ENCODE results near the gene CYB5D1. TPM values are rescaled to one million over a fixed set of nuclear protein-coding genes. Genes with fewer than 3 reads are reported as not detected.

The CYB5D1 gene
- total RNA-seq, 1 experiment from 2014 or later, result 18.0 TPM

- no peak overlapping the region for H3K18ac ChIP-seq (ENCODE audit: insufficient read length, low read depth, low read length)
- DNase-seq, result no peak
- no peak overlapping the region for H2BK5ac ChIP-seq (ENCODE audit: insufficient read length, low read length)
- no peak overlapping the region for H2BK20ac ChIP-seq (ENCODE audit: low read depth, low read length, poor library complexity, severe bottlenecking)
- no peak overlapping the region for H2AFZ ChIP-seq (ENCODE audit: low read length)
- no peaks in the 10 kb centered on the region for H3K9me3 Mint-ChIP-seq
- peaks cover 2 to 47% (median 40%) of the 10 kb centered on the region in 3 experiments; a peak in 6 of 7 replicates for H3K36me3 Mint-ChIP-seq (ENCODE audit: insufficient read depth in 1 of 3, low read depth in 3 of 3)
- H4K5ac ChIP-seq (ENCODE audit: insufficient read length, low read depth, low read length), result no peak overlapping the region
- no peak overlapping the region for H2BK12ac ChIP-seq (ENCODE audit: insufficient read length, low read depth, low read length)
- no peak overlapping the region for H3K56ac ChIP-seq (ENCODE audit: insufficient read length, low read depth, low read length)
- H4K20me1 ChIP-seq (ENCODE audit: control insufficient read depth, insufficient read depth, insufficient read length), result no peaks in the 10 kb centered on the region
- no peak overlapping the region for H2BK120ac ChIP-seq (ENCODE audit: low read depth, low read length, poor library complexity, severe bottlenecking)
- no peaks in the 10 kb centered on the region for H3K79me1 ChIP-seq (ENCODE audit: insufficient read depth, low read depth, low read length, poor library complexity, severe bottlenecking)
- no peak overlapping the region for H3K27ac ChIP-seq (ENCODE audit: insufficient read length, low read depth, low read length)
- TF ChIP-seq, protein P1, sequence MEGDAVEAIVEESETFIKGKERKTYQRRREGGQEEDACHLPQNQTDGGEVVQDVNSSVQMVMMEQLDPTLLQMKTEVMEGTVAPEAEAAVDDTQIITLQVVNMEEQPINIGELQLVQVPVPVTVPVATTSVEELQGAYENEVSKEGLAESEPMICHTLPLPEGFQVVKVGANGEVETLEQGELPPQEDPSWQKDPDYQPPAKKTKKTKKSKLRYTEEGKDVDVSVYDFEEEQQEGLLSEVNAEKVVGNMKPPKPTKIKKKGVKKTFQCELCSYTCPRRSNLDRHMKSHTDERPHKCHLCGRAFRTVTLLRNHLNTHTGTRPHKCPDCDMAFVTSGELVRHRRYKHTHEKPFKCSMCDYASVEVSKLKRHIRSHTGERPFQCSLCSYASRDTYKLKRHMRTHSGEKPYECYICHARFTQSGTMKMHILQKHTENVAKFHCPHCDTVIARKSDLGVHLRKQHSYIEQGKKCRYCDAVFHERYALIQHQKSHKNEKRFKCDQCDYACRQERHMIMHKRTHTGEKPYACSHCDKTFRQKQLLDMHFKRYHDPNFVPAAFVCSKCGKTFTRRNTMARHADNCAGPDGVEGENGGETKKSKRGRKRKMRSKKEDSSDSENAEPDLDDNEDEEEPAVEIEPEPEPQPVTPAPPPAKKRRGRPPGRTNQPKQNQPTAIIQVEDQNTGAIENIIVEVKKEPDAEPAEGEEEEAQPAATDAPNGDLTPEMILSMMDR (conservative IDR thresholded peaks at IDR 0.05), result no peak
- no peaks in the 10 kb centered on the region for H3K9me3 ChIP-seq (ENCODE audit: control insufficient read depth, low read depth, low read length)
- H4K8ac ChIP-seq (replicated peaks; ENCODE audit: insufficient read length, low read depth, low read length), result no peak overlapping the region
- H3K27ac Mint-ChIP-seq, result no peak overlapping the region
- no peaks in the 10 kb centered on the region; the same call in 1 of the 2 replicates for H3K4me1 ChIP-seq (ENCODE audit: insufficient read depth, low read length)
- peaks cover 13% of the 10 kb centered on the region for H3K27me3 Mint-ChIP-seq (ENCODE audit: low read depth)
- no peak overlapping the region for H4K91ac ChIP-seq (ENCODE audit: insufficient read length, low read depth, low read length)
- no peak overlapping the region for H3K23ac ChIP-seq (ENCODE audit: insufficient read length, low read depth, low read length)
- WGBS (ENCODE audit: extremely low coverage, insufficient read length, low lambda C conversion rate), result no CpG with 5 or more reads among the region's 35 CpGs
- H3K23me2 ChIP-seq (ENCODE audit: insufficient read length, low read depth, low read length, poor library complexity, severe bottlenecking), result peaks cover 11% of the 10 kb centered on the region
- peaks cover 15% of the 10 kb centered on the region; the same call in 1 of the 2 replicates for H3K27me3 ChIP-seq (ENCODE audit: insufficient read depth, low read length)
- no peak overlapping the region for H3T11ph ChIP-seq (ENCODE audit: low read length)
- no peak overlapping the region for H3K9ac ChIP-seq (ENCODE audit: extremely low read depth, insufficient read length, low read length)
- H3K4me3 Mint-ChIP-seq, result no peak overlapping the region
- no peak overlapping the region for H3K4ac ChIP-seq (ENCODE audit: low read depth, low read length)
- no peak overlapping the region for H2BK15ac ChIP-seq (ENCODE audit: low read depth, low read length)
- no peak overlapping the region for H2AK5ac ChIP-seq (ENCODE audit: insufficient read length, low read length)
- no peaks in the 10 kb centered on the region for H3K79me2 ChIP-seq (ENCODE audit: insufficient read depth, low read length)
- no peak overlapping the region for H3K4me2 ChIP-seq (ENCODE audit: insufficient read depth, insufficient read length, low read length)
- H3K14ac ChIP-seq (ENCODE audit: insufficient read depth, low read length), result no peak overlapping the region
- peaks cover 12 to 31% of the 10 kb centered on the region in 2 experiments for H3K4me1 Mint-ChIP-seq
These were observed 8.6 kb upstream of the CYB5D1 start for GRCh38 chr17:7849130-7849750.
